ENCODE data around the gene CDC45.

Gene CDC45

DNA sequence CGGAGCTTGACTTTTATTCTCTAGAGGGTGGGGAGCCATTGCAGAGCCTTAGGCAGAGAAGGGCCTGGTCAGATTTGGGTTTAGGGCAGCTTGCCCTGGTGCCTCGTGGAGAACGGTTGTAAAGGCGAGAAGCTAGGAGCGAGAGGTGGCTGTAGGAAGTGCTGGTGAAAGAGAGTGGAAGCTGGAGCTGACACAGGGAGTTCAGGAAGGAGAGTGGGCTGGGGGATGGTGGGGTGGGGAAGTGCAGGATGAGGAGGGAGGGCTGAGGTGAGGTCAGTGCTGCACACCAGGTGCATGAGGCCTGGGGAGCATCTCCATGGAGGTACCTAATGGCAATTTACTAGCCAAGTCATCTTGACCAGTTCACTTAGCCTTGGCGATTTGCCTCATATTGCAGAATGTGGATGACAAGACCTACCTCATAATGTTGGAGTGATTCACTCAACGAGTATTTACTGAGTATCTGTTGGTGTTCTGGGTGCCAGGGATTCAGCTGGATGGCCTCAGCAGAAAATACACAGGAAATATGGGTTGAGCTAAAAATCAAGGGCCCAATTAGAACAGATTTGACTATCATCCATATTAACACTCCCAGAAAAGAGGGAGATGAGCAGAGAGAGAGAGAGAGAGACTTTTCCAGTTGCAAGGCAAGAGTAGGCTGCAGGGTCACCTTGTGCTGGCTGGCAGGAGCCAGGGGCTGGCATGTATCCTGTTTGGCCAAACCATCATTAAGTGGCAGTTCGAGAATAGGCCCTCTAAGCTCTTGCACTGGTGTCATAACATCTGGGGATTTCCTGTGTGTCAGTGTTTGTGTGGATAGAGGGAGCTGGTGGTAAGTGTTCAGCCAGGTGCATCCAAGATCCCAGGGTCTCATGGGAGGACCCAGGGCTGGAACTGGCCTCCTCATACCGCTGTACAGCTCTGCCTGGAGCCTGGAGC lies 88.9 kb downstream of the CDC45 start:
- no peak for DNase-seq

DNA sequence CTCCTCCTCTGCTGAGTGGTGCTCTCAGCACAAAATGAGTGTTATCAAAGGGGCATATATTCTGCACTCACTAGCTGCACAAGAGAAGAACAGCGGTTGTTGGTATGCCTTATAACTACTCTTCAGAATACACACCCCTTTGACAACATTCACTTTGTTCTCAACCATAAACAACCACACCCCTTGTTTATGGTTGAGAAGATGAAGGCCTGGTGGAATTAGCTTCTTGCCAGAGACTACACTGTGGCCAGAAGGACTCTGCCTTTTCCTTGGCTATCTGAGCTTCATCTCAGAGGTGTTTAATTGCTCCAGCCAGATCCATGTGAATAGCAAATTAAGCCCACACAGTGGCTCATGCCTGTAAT lies 89.5 kb downstream of the CDC45 start:
- no peak for DNase-seq

DNA sequence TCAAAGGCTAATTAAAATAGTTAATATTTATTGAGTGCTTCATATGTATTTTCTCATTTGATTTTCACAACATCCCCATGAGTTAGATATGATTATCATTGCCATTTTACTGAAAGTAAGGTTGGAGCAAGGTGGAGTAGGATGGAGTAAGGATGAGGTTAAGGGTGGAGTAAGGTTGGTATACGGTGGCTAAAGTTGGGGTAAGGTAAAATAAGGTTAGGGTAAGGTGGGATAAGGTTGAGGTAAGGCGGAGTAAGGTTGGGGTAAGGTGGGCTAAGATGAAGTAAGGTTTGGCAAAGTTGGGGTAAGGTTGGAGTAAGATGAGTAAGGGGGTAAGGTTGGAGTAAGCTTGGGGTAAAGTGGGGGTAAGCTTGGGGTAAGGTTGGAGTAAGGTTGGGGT lies 90.3 kb downstream of the CDC45 start:
- no peak for DNase-seq

Data from stimulated activated CD8-positive, alpha-beta memory T cell treated with anti-CD3 and anti-CD28 coated beads, Interleukin-4, amount 100 ng/mL, for 48 hours (primary cell).